ENCODE data around the gene MMP20.

- TF ChIP-seq, protein P1, sequence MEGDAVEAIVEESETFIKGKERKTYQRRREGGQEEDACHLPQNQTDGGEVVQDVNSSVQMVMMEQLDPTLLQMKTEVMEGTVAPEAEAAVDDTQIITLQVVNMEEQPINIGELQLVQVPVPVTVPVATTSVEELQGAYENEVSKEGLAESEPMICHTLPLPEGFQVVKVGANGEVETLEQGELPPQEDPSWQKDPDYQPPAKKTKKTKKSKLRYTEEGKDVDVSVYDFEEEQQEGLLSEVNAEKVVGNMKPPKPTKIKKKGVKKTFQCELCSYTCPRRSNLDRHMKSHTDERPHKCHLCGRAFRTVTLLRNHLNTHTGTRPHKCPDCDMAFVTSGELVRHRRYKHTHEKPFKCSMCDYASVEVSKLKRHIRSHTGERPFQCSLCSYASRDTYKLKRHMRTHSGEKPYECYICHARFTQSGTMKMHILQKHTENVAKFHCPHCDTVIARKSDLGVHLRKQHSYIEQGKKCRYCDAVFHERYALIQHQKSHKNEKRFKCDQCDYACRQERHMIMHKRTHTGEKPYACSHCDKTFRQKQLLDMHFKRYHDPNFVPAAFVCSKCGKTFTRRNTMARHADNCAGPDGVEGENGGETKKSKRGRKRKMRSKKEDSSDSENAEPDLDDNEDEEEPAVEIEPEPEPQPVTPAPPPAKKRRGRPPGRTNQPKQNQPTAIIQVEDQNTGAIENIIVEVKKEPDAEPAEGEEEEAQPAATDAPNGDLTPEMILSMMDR (IDR thresholded peaks at IDR 0.05; ENCODE audit: insufficient read depth, low read depth, low read length) = no peak
- no peak for TF ChIP-seq EZH2 (IDR thresholded peaks at IDR 0.05; ENCODE audit: insufficient read depth, low read length)
These were observed 63.5 kb downstream of the MMP20 start for GRCh38 chr11:102561636-102562035.

Measured in astrocyte (in vitro differentiated cells and primary cell).